ENCODE measurements around the gene RWDD2A.

Gene RWDD2A

DNA sequence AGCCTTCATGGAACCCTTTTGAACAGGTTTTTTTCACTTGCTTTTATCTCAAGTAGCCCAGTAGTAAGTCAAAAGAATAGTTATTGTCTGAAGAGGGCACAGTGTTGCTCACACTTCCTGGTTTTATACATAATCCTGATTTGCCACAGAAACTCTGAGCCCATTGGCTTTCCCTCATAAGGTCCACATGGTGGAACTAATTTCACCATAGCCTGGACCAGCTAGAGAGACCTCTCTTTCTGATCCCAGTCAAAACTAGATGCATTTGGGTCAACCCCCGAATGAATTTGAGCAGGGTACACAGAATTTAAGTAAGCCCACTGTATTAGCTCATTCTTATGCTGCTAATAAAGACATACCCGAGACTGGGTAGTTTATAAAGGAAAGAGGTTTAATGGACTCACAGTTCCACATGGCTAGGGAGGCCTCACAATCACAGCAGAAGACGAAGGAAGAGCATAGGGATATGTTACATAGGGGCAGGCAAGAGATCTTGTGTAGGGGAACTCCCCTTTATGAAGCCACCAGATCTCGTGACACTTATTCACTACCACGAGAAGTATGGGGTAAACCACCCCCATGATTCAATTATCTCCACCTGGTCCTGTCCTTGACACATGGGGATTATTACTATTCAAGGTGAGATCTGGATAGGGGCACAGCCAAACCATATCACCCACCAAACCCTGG is 6.2 kb downstream of the RWDD2A start (continued):
- TF ChIP-seq, protein P1, sequence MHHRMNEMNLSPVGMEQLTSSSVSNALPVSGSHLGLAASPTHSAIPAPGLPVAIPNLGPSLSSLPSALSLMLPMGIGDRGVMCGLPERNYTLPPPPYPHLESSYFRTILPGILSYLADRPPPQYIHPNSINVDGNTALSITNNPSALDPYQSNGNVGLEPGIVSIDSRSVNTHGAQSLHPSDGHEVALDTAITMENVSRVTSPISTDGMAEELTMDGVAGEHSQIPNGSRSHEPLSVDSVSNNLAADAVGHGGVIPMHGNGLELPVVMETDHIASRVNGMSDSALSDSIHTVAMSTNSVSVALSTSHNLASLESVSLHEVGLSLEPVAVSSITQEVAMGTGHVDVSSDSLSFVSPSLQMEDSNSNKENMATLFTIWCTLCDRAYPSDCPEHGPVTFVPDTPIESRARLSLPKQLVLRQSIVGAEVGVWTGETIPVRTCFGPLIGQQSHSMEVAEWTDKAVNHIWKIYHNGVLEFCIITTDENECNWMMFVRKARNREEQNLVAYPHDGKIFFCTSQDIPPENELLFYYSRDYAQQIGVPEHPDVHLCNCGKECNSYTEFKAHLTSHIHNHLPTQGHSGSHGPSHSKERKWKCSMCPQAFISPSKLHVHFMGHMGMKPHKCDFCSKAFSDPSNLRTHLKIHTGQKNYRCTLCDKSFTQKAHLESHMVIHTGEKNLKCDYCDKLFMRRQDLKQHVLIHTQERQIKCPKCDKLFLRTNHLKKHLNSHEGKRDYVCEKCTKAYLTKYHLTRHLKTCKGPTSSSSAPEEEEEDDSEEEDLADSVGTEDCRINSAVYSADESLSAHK (tag by site-specific recombination; IDR thresholded peaks at IDR 0.05): no peak
- TF ChIP-seq ZNF146 (tag by site-specific recombination; IDR thresholded peaks at IDR 0.05) (no peak), ZNF350 (tag by site-specific recombination; IDR thresholded peaks at IDR 0.05) (no peak), EGR2 (tag by site-specific recombination; IDR thresholded peaks at IDR 0.05; ENCODE audit: low read depth) (no peak), ZFP37 (tag by site-specific recombination; IDR thresholded peaks at IDR 0.05) (no peak)
- TF ChIP-seq, protein P2, sequence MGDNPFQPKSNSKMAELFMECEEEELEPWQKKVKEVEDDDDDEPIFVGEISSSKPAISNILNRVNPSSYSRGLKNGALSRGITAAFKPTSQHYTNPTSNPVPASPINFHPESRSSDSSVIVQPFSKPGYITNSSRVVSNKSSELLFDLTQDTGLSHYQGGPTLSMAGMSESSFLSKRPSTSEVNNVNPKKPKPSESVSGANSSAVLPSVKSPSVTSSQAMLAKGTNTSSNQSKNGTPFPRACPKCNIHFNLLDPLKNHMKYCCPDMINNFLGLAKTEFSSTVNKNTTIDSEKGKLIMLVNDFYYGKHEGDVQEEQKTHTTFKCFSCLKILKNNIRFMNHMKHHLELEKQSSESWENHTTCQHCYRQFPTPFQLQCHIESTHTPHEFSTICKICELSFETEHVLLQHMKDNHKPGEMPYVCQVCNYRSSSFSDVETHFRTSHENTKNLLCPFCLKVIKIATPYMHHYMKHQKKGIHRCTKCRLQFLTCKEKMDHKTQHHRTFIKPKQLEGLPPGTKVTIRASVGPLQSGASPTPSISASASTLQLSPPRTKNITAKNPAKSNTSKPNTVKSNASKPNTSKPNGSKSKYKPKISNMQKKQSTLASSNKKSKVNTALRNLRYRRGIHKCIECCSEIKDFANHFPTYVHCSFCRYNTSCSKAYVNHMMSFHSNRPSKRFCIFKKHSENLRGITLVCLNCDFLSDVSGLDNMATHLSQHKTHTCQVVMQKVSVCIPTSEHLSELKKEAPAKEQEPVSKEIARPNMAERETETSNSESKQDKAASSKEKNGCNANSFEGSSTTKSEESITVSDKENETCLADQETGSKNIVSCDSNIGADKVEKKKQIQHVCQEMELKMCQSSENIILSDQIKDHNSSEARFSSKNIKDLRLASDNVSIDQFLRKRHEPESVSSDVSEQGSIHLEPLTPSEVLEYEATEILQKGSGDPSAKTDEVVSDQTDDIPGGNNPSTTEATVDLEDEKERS (tag by site-specific recombination; IDR thresholded peaks at IDR 0.05): no peak

DNA sequence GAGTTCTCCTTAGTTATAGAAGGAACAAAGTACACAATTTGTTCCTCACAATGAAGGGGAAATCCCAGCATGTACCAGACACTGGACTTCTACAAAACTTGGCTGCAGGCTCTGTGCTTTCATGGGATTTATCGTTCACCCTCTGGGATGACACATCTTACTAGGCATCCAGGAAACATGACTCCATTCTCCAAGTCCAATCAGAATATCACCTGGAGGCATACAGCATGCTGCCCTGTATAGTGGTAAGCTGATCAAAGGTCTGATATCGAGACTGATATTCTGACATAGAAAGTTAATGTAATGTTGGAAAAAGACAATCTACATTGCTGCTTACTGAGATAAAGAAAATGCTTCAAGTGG is 6.7 kb downstream of the RWDD2A start:
- POLR2A ChIA-PET: no interaction called here
- Histone ChIP-seq H3K4me3 (ENCODE audit: low read depth, low read length) (no peak overlapping the region), H3K27ac (ENCODE audit: extremely low read depth, low read depth, low read length) (no peak overlapping the region), H3K4me1 (ENCODE audit: control insufficient read depth, insufficient read depth, low read length) (no peaks in the 10 kb centered on the region), H3K9me3 (ENCODE audit: control insufficient read depth, insufficient read depth, low read depth, low read length) (no peaks in the 10 kb centered on the region), H3K36me3 (ENCODE audit: control insufficient read depth in 2 of 2, insufficient read depth in 1 of 2, low read length in 2 of 2) (peaks cover 16 to 32% of the 10 kb centered on the region in 2 experiments)
- no peak for TF ChIP-seq ZNF211 (tag by site-specific recombination; IDR thresholded peaks at IDR 0.05; ENCODE audit: low read depth)
- no peak for TF ChIP-seq ZNF416 (tag by site-specific recombination; IDR thresholded peaks at IDR 0.05)
- no peak for TF ChIP-seq SALL2 (tag by site-specific recombination; IDR thresholded peaks at IDR 0.05; ENCODE audit: borderline replicate concordance)
- TF ChIP-seq BCL11A (tag by site-specific recombination; IDR thresholded peaks at IDR 0.05; ENCODE audit: low read depth): no peak
- TF ChIP-seq ZNF791 (tag by site-specific recombination; IDR thresholded peaks at IDR 0.05): no peak
- TF ChIP-seq GLIS2 (tag by site-specific recombination; IDR thresholded peaks at IDR 0.05): no peak
- TF ChIP-seq, protein P3, sequence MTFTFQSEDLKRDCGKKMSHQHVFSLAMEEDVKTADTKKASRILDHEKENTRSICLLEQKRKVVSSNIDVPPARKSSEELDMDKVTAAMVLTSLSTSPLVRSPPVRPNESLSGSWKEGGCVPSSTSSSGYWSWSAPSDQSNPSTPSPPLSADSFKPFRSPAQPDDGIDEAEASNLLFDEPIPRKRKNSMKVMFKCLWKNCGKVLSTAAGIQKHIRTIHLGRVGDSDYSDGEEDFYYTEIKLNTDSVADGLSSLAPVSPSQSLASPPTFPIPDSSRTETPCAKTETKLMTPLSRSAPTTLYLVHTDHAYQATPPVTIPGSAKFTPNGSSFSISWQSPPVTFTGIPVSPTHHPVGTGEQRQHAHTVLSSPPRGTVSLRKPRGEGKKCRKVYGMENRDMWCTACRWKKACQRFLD (tag by site-specific recombination; IDR thresholded peaks at IDR 0.05): no peak
- no peak for TF ChIP-seq ZNF529 (tag by site-specific recombination; IDR thresholded peaks at IDR 0.05; ENCODE audit: insufficient replicate concordance)
- TF ChIP-seq, protein P4, sequence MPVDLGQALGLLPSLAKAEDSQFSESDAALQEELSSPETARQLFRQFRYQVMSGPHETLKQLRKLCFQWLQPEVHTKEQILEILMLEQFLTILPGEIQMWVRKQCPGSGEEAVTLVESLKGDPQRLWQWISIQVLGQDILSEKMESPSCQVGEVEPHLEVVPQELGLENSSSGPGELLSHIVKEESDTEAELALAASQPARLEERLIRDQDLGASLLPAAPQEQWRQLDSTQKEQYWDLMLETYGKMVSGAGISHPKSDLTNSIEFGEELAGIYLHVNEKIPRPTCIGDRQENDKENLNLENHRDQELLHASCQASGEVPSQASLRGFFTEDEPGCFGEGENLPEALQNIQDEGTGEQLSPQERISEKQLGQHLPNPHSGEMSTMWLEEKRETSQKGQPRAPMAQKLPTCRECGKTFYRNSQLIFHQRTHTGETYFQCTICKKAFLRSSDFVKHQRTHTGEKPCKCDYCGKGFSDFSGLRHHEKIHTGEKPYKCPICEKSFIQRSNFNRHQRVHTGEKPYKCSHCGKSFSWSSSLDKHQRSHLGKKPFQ (tag by site-specific recombination; IDR thresholded peaks at IDR 0.05): no peak
- no peak for TF ChIP-seq ZNF610 (tag by site-specific recombination; IDR thresholded peaks at IDR 0.05; ENCODE audit: borderline replicate concordance)
- no peak for TF ChIP-seq ZBTB7A (tag by site-specific recombination; IDR thresholded peaks at IDR 0.05; ENCODE audit: low read depth)
- TF ChIP-seq ZNF677 (tag by site-specific recombination; IDR thresholded peaks at IDR 0.05): no peak
- no peak for TF ChIP-seq ZNF433 (tag by site-specific recombination; IDR thresholded peaks at IDR 0.05; ENCODE audit: low read depth)
- TF ChIP-seq ZFP3 (tag by site-specific recombination; IDR thresholded peaks at IDR 0.05; ENCODE audit: low read depth): no peak
- TF ChIP-seq, protein P5, sequence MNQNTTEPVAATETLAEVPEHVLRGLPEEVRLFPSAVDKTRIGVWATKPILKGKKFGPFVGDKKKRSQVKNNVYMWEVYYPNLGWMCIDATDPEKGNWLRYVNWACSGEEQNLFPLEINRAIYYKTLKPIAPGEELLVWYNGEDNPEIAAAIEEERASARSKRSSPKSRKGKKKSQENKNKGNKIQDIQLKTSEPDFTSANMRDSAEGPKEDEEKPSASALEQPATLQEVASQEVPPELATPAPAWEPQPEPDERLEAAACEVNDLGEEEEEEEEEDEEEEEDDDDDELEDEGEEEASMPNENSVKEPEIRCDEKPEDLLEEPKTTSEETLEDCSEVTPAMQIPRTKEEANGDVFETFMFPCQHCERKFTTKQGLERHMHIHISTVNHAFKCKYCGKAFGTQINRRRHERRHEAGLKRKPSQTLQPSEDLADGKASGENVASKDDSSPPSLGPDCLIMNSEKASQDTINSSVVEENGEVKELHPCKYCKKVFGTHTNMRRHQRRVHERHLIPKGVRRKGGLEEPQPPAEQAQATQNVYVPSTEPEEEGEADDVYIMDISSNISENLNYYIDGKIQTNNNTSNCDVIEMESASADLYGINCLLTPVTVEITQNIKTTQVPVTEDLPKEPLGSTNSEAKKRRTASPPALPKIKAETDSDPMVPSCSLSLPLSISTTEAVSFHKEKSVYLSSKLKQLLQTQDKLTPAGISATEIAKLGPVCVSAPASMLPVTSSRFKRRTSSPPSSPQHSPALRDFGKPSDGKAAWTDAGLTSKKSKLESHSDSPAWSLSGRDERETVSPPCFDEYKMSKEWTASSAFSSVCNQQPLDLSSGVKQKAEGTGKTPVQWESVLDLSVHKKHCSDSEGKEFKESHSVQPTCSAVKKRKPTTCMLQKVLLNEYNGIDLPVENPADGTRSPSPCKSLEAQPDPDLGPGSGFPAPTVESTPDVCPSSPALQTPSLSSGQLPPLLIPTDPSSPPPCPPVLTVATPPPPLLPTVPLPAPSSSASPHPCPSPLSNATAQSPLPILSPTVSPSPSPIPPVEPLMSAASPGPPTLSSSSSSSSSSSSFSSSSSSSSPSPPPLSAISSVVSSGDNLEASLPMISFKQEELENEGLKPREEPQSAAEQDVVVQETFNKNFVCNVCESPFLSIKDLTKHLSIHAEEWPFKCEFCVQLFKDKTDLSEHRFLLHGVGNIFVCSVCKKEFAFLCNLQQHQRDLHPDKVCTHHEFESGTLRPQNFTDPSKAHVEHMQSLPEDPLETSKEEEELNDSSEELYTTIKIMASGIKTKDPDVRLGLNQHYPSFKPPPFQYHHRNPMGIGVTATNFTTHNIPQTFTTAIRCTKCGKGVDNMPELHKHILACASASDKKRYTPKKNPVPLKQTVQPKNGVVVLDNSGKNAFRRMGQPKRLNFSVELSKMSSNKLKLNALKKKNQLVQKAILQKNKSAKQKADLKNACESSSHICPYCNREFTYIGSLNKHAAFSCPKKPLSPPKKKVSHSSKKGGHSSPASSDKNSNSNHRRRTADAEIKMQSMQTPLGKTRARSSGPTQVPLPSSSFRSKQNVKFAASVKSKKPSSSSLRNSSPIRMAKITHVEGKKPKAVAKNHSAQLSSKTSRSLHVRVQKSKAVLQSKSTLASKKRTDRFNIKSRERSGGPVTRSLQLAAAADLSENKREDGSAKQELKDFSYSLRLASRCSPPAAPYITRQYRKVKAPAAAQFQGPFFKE (tag by site-specific recombination; IDR thresholded peaks at IDR 0.05; ENCODE audit: borderline replicate concordance): no peak
- TF ChIP-seq REPIN1 (tag by site-specific recombination; IDR thresholded peaks at IDR 0.05; ENCODE audit: low read depth): no peak
- CTCF ChIA-PET: interaction anchor here (1.0 to 1.4 kb wide), 4 partner anchors 133 to 315 kb away, joined by 3 to 4 read pairs (median 4); no protein-coding TSS in a partner anchor
